GM10248 (cell line): ENCODE results near the gene RBM26.

Experiments
- CTCF ChIA-PET: fragments of 300-600 bp; sonication (Branson Sonifier 250); formaldehyde crosslinking; extraction: SDS; loops from one replicate; lab custom pipeline; 2021; ENCODE audit warnings: antibody characterized with exemption; lab: Yijun Ruan, JAX
- POLR2A ChIA-PET: fragments of 350-650 bp; sonication (Branson Sonifier 250); formaldehyde crosslinking; extraction: SDS; loops from one replicate; lab custom pipeline; 2020; ENCODE audit warnings: antibody characterized with exemption; lab: Yijun Ruan, JAX
- DNase-seq: peaks from one replicate; pipeline ENCODE4 v3.0.0; 2012; ENCODE audit errors: extremely low spot score
- TF ChIP-seq, protein P1 (sequence below): IDR thresholded peaks from 2 replicates; pipeline ENCODE4 v1.5.1; 2012; ENCODE audit warnings: mild to moderate bottlenecking, low read depth; ENCODE audit errors: extremely low read depth, missing control alignments, control extremely low read depth

RBM26 gene

DNA sequence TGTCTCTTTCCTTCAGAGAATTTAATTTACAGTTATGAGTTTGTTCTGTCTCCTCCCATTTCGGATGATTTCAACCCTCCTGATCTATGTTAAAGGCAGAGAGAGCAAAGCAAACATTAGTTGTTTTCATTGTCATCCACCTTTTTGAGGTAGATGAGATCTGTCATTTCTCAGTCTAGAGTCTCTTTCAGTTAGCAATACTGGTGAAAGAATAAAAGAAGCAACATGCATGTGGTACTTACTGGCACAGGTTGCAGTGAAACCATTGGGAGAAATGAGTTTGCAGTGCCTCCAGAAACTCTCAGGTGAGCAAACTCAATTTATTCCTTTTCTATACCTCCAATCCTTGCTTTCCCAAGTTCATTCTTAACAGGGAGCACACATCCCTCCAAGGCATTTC is 99.4 kb downstream of the RBM26 start:
- ChIA-PET CTCF (no interaction called here), POLR2A (no interaction called here)
- no peak for DNase-seq
- TF ChIP-seq, protein P1, sequence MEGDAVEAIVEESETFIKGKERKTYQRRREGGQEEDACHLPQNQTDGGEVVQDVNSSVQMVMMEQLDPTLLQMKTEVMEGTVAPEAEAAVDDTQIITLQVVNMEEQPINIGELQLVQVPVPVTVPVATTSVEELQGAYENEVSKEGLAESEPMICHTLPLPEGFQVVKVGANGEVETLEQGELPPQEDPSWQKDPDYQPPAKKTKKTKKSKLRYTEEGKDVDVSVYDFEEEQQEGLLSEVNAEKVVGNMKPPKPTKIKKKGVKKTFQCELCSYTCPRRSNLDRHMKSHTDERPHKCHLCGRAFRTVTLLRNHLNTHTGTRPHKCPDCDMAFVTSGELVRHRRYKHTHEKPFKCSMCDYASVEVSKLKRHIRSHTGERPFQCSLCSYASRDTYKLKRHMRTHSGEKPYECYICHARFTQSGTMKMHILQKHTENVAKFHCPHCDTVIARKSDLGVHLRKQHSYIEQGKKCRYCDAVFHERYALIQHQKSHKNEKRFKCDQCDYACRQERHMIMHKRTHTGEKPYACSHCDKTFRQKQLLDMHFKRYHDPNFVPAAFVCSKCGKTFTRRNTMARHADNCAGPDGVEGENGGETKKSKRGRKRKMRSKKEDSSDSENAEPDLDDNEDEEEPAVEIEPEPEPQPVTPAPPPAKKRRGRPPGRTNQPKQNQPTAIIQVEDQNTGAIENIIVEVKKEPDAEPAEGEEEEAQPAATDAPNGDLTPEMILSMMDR = no peak

GRCh38 chr13:79297128-79297527 is 108.9 kb downstream of the RBM26 start:
- POLR2A ChIA-PET = no interaction called here
- TF ChIP-seq, protein P1 = no peak
- CTCF ChIA-PET = interaction anchor here (1.5 kb wide), 1 partner anchor 24 kb away, joined by 4 read pairs; no protein-coding TSS in a partner anchor
- no peak for DNase-seq

- TF ChIP-seq, protein P1 = no peak
- ChIA-PET POLR2A (no interaction called here), CTCF (interaction anchor here (1.5 kb wide), 1 partner anchor 23 kb away, joined by 4 read pairs; no protein-coding TSS in a partner anchor)
- DNase-seq = no peak
These were observed 109.9 kb downstream of the RBM26 start for GRCh38 chr13:79295906-79296706.

GRCh38 chr13:79290595-79291244 is 115.3 kb downstream of the RBM26 start:
- TF ChIP-seq, protein P1 = no peak
- POLR2A ChIA-PET = no interaction called here
- CTCF ChIA-PET = no interaction called here
- no peak for DNase-seq

GRCh38 chr13:79289571-79289970 is 116.5 kb downstream of the RBM26 start:
- TF ChIP-seq, protein P1 = no peak
- POLR2A ChIA-PET = no interaction called here
- no peak for DNase-seq
- CTCF ChIA-PET = no interaction called here

GRCh38 chr13:79287939-79288795 is 117.9 kb downstream of the RBM26 start:
- ChIA-PET POLR2A (no interaction called here), CTCF (no interaction called here)
- DNase-seq = no peak
- TF ChIP-seq, protein P1 = no peak
